GM21423 (cell line): ENCODE measurements around the gene HOXA13.

Experiments
- ATAC-seq: cut with Tn5 transposase; IDR thresholded peaks from one replicate; pipeline ENCODE4 v1.9.1; 2021; ENCODE audit warnings: mild to moderate bottlenecking, moderate library complexity; ENCODE audit not compliant: unreplicated experiment

Gene HOXA13

DNA sequence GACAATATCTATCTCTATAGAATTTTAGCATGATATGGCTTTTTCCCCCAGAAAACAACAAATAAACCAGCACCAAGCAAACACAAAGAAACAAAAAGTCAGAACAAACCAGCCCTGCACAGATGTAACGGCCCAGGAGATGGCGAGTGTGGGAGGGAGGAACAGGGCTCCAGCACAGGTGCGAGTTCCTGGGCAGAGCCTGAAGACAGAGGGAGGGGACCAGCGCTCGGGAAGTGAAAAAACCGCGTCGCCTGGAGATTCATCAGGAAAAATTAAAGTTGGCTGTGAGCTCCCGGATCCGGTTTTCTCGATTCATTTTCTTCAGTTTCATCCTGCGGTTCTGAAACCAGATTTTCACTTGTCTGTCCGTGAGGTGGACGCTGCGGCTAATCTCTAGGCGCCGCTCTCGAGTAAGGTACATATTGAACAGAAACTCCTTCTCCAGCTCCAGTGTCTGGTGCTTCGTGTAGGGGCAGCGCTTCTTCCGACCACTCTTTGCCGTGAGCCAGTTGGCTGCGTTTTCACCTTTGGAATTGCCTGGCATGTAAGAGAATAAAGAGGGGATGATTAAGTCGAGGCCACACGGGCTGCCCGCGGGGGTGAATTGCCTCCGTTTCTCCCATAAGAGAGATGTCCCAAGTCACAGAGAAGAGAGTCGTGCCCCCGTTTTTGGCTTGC lies 28.1 kb downstream of the HOXA13 start:
- no peak for ATAC-seq

DNA sequence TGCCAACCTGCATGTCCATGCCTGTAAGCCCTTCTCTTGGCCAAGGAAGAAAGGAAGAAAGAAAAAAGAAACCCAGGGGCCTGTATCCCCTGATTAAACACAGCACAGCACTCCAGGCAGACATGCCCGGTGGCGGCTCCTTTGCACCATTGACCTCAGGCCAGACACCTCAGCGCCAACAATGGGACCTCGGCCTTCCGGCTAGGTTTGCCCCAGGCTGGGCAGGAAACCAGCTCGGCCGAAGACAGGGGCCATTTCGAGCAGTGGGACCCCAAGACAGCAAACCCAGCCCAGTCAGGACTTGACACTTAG lies 28.6 kb downstream of the HOXA13 start:
- no peak for ATAC-seq

- ATAC-seq, result no peak
Observed at GRCh38 chr7:27170426-27171324, 29.2 kb downstream of the HOXA13 start.

DNA sequence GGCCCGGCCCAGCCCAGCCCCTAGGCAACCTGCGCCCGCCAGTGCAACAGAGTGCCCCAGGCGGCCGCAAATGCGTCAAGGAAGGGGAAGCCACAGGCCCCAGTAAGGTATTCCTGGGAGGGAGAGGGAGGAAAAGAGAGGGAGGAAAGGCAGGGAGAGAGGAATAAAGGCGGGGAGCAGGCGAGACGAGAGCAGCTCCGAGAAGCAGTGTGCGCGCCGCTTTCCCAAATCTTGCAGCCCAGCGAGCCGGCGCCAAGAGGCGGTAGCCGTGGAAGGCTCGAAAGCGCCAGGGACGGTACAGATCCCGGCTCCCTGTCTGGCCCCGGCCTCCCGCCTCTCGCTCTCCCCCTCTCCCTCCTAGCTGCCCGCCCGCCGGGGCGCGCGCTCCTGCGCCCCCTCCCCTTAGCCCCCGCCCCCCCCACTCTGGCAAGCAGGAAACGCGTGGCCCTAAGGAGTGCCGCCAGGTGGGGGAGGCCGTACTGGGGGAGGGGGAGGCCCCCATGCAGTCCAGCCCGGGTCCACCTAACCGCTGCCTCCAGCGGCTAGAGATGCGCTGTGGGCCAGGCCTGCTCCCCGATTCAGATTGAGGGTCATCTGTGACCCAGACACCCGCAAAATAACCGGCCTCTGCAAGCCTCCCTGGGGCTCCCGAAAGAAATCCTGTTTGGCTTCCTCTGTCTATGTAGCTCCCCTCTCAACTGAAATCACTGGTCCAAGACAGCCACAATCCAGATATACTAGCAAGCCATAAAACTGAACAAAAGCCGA lies 30.0 kb downstream of the HOXA13 start:
- no peak for ATAC-seq

DNA sequence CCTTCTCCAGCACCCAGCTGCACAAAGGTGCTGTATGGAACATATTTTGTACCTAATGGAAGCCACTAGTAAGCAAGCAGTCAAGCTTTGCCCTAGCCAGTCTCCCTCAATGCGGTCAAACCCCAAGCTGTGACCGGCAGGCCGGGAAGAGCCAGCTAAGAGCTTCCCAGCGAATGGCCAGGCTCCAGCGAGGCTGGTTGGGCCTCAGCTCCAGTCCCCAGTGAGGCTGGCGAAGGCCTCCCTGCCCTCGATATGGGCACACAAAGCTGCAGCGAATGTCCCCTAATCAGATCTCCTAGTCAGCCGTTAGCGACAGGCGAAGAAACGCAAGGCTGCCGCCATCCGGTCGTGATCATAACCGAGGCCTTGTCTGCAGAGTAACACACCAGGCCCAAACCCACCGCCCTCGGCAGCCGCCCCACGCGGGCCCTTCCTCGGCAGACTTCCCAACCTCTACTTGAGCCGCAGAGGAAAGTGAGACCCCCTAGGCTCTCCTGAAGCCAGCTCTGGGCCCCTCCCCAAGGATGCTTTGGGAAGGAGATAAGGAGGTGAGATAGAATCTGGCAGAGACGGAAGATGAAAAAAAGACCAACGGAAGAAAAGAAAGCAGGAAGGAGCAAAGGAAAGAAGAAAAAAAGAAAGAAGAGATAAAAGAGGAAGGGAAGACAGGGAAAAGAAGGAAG lies 31.5 kb downstream of the HOXA13 start:
- ATAC-seq, result no peak

- ATAC-seq, result no peak
Observed at GRCh38 chr7:27167916-27168264, 32.0 kb downstream of the HOXA13 start.

DNA sequence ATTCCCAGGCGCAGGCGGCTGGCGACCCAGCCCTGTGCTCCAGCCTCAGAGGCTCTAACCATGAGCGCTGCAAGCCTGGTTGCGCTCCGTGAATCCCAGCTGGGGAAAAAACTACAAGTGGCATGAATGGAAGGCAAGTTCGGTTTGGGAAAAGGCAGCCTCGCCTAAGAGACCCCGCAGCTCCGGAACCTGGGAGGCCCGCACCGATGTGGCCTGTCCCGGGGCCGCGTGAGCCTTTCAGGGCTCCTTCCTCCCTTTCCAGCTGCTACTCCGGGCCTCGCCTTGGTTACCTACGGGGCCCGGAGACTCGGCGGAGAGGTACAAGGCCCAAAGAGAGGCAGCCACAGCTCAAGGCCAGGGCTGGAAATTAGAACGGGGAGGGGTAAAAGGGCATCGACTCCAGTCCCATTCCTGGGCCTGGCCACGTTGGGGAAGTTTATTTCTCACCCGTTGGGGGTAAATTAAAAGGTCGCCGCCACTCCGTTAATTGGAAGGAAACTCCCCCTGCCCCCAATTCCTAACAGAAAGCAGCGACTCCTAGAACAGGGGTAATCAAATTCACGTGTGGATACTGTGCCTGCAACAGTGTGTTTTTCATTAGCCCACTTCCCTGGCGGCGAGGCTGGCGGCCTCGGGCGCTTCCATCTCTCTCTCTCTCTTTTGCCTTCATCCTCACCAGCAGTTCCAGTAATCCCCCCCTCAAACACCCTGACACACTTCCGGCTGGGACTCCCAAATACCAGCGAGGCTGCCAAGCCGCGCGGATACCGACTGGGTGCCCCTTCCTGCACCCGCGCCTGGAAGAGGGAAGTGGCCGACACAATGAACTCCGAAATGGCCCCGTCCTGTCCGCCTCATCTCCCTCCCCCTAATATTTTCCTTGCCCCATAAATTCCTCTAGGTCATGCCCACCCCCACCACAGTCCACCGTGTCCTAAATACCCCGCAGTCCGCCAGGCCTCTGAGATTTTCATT lies 33.1 kb downstream of the HOXA13 start:
- no peak for ATAC-seq

DNA sequence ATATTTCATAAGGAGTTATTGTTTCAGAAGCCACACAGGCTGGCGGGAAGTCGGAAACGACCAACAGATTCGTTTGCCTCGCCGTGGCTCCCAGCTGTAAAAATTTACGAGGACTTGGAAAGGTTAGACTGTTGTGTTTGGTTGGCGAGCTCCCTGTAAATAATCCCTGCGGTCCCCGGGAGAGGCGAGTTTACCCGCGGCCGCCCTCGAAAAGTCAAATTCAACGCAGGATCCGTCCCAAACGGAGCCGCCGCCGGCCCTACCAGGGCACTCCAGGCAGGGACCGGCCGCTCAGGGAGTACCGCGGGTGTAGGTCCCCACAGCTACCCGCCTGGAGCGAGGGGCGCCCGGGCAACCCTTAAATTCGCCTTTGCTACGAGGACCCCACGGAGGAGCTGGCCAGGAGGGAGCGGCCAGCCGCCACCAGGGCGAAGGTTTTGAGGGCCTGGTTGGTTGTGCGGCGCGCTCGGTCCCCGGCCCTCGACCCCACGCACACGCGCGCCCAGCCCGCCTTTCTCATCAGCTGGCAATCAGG lies 33.8 kb downstream of the HOXA13 start:
- no peak for ATAC-seq

- no peak for ATAC-seq
Observed at GRCh38 chr7:27165089-27165995, 34.5 kb downstream of the HOXA13 start, which contains the start of gene HOXA9. Gene HOXA9 (minus strand): TSS chr7:27165537. CDS start chr7:27165457, 80 bp downstream.

GRCh38 chr7:27164367-27165088 lies 35.4 kb downstream of the HOXA13 start:
- no peak for ATAC-seq

- no peak for ATAC-seq
Observed at GRCh38 chr7:27164045-27164366, 35.9 kb downstream of the HOXA13 start.

- ATAC-seq, result no peak
Observed at GRCh38 chr7:27163288-27164044, 36.4 kb downstream of the HOXA13 start.

- ATAC-seq, result no peak
Observed at GRCh38 chr7:27162561-27163287, 37.2 kb downstream of the HOXA13 start.

- ATAC-seq, result no peak
Observed at GRCh38 chr7:27161721-27162560, 38.0 kb downstream of the HOXA13 start.

DNA sequence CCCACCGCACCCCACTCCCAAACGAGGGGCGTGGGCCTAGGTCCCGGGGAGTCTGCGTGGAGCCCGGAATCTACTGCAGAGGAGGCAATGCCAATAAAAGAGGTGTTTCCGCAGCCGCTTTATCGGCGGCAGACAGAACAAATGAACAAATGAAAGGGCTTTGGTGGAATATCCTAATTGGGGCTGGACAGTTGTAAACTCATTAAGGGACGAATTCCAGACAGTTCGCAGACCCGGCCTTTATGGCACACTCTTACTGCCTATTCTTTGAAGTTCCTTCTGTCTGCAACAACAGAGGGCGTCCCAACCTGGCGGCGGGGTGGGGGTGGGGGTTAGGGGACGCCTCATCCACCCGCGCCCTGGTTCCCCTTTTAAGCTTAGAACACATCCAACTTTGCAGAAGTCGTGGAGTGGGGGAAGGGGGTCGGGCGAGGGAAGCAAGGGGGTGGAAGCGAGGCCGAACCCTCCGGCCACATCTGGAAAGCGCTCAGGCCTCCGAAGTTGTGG lies 38.6 kb downstream of the HOXA13 start:
- ATAC-seq, result no peak
